ENCODE results near the gene DROSHA.

DROSHA gene

DNA sequence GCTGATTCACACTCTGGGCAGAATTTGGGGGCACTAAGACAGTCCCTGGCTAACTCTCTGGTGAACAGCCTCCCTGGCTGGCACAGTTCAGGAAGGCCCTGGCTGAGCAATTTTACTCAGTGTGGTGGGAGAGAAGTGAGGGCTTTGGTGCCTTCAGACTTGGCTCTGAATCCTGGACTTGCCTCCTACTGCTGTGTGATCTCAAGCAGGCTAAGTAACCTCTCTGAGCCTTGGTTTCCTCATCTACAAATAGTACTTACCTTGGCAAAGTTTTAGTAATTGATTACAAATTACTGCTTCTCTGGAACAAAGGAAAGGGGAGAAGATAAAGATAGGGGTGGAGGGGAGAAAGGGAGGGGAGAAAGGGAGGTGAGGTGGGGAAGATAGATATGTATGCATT lies 153.8 kb downstream of the DROSHA start:
- TF ChIP-seq FOXP2 (optimal IDR thresholded peaks at IDR 0.05; ENCODE audit: borderline replicate concordance, extremely low read depth, extremely low read length, insufficient read depth): no peak
- TF ChIP-seq, protein P1, sequence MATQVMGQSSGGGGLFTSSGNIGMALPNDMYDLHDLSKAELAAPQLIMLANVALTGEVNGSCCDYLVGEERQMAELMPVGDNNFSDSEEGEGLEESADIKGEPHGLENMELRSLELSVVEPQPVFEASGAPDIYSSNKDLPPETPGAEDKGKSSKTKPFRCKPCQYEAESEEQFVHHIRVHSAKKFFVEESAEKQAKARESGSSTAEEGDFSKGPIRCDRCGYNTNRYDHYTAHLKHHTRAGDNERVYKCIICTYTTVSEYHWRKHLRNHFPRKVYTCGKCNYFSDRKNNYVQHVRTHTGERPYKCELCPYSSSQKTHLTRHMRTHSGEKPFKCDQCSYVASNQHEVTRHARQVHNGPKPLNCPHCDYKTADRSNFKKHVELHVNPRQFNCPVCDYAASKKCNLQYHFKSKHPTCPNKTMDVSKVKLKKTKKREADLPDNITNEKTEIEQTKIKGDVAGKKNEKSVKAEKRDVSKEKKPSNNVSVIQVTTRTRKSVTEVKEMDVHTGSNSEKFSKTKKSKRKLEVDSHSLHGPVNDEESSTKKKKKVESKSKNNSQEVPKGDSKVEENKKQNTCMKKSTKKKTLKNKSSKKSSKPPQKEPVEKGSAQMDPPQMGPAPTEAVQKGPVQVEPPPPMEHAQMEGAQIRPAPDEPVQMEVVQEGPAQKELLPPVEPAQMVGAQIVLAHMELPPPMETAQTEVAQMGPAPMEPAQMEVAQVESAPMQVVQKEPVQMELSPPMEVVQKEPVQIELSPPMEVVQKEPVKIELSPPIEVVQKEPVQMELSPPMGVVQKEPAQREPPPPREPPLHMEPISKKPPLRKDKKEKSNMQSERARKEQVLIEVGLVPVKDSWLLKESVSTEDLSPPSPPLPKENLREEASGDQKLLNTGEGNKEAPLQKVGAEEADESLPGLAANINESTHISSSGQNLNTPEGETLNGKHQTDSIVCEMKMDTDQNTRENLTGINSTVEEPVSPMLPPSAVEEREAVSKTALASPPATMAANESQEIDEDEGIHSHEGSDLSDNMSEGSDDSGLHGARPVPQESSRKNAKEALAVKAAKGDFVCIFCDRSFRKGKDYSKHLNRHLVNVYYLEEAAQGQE (IDR thresholded peaks at IDR 0.05; ENCODE audit: insufficient read depth in 1 of 2, low read depth in 2 of 2, low read length in 2 of 2): no peak
- no peak for TF ChIP-seq TAF1 (IDR thresholded peaks at IDR 0.05; ENCODE audit: borderline replicate concordance, insufficient read depth, low read length)
- TF ChIP-seq POLR2AphosphoS5 (IDR thresholded peaks at IDR 0.05; ENCODE audit: low read depth, low read length): no peak
- no peak for TF ChIP-seq SIN3A (IDR thresholded peaks at IDR 0.05; ENCODE audit: borderline replicate concordance, insufficient read depth, low read length)

DNA sequence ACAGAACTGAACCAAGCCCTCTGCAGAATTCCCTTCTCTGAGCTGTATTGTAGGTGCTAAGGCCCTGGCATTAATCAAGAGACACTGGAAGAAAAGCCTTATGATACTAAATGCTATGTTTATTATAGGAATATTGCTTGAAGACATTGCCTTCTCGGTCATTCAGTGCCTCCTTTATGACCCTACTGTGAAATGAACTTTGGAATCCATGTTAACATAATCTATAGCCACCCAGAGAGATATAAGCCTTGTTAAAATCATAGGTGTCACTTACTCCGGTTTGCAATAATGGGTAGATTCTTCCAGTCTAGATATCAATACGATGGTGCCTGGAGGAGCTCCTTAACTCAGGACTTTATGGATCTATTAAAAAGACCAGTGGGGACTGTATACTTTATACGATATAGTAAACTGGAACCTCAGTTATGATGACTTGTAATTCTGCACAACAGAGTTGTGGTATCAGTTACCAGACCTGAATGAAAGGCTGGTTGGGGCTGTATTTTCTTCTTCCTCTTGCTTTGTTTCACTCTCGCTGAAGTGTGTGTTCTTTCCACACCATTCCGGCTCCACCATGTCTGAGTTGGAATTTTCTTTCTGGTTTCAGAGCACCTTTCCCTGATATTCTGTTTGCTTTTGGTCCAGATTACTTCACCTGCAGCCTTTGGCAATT lies 154.5 kb downstream of the DROSHA start:
- TF ChIP-seq, protein P1 (IDR thresholded peaks at IDR 0.05; ENCODE audit: insufficient read depth in 1 of 2, low read depth in 2 of 2, low read length in 2 of 2): no peak
- TF ChIP-seq SIN3A (IDR thresholded peaks at IDR 0.05; ENCODE audit: borderline replicate concordance, insufficient read depth, low read length): no peak
- no peak for TF ChIP-seq POLR2AphosphoS5 (IDR thresholded peaks at IDR 0.05; ENCODE audit: low read depth, low read length)
- TF ChIP-seq FOXP2 (optimal IDR thresholded peaks at IDR 0.05; ENCODE audit: borderline replicate concordance, extremely low read depth, extremely low read length, insufficient read depth): no peak
- no peak for TF ChIP-seq TAF1 (IDR thresholded peaks at IDR 0.05; ENCODE audit: borderline replicate concordance, insufficient read depth, low read length)

DNA sequence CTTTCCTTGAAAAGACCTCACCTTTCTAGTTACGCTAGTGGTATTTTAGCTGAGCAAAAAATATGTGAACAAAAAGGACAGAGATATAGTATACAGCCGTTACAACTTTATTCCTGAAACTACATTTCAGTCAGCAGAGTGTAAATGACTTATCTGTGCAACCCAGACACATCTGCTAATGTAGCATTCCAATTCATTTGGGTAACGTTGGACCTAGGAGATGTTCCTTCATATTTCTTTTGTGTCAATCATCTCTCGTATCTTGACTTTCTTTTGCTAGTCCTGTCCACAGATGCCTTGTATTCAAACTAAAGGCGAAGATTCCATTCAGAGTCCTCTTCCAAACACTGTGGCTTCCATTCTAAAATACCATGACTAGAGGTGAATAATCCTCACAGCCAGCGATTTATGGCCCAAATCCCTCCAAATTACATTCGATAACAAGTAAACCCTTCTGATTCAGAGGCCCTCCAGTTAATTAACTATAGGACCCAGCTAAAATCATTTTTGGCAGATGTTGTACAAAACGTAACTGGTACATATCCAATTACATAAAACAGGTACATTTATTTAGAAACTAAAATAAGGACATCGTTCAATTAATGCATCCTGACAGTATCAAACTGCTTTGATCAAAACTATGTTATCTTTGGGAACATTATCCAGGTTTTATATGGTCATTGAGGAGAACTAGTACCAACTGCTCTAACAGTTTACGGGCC lies 155.7 kb downstream of the DROSHA start:
- TF ChIP-seq SIN3A (IDR thresholded peaks at IDR 0.05; ENCODE audit: borderline replicate concordance, insufficient read depth, low read length) (no peak), TAF1 (IDR thresholded peaks at IDR 0.05; ENCODE audit: borderline replicate concordance, insufficient read depth, low read length) (no peak), FOXP2 (optimal IDR thresholded peaks at IDR 0.05; ENCODE audit: borderline replicate concordance, extremely low read depth, extremely low read length, insufficient read depth) (no peak)

DNA sequence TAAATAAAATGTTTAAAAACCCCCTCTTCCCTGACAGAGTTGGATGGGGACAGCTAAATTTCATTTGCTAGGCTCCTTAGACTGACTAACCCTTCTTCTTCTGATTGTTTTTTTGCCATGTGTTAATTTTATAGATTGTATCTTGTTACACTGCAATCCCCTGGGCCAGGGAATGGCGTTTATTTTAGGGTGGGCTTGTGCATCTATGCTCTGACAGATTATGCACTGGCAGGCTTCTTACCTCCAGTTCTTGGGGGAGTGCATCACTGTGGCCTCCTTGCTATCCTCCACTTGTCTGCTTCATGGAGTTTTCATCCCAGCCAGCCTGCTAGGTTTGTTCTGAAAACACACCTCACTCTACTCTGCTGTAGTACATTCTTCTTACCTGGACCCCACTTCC lies 159.8 kb downstream of the DROSHA start:
- TF ChIP-seq FOXP2 (optimal IDR thresholded peaks at IDR 0.05; ENCODE audit: borderline replicate concordance, extremely low read depth, extremely low read length, insufficient read depth) (no peak), SIN3A (IDR thresholded peaks at IDR 0.05; ENCODE audit: borderline replicate concordance, insufficient read depth, low read length) (no peak)
- TF ChIP-seq, protein P1 (IDR thresholded peaks at IDR 0.05; ENCODE audit: insufficient read depth in 1 of 2, low read depth in 2 of 2, low read length in 2 of 2): no peak

DNA sequence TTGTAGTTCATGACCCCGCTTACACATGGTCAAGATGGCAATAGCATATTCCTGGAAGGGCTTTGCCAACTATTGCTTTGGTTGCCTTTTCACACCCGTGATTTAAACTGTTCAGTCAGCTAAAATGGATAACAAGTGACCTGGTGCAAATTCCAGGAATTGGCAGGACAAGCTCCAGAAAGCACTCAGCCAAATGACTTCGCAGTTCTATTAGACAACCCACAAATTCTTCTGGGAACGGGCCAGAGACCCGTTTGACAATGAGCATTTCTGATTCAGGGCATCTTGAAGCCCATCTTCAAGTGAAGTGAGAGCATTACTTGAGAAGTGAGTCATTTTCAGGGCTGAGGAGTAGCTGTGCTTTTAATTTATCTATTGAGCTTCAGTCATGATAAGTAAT lies 165.0 kb downstream of the DROSHA start:
- TF ChIP-seq, protein P1 (IDR thresholded peaks at IDR 0.05; ENCODE audit: insufficient read depth in 1 of 2, low read depth in 2 of 2, low read length in 2 of 2): no peak
- no peak for TF ChIP-seq TAF1 (IDR thresholded peaks at IDR 0.05; ENCODE audit: borderline replicate concordance, insufficient read depth, low read length)
- no peak for TF ChIP-seq FOXP2 (optimal IDR thresholded peaks at IDR 0.05; ENCODE audit: borderline replicate concordance, extremely low read depth, extremely low read length, insufficient read depth)
- TF ChIP-seq SIN3A (IDR thresholded peaks at IDR 0.05; ENCODE audit: borderline replicate concordance, insufficient read depth, low read length): no peak
- no peak for TF ChIP-seq POLR2AphosphoS5 (IDR thresholded peaks at IDR 0.05; ENCODE audit: low read depth, low read length)
